Activated T-cell treated with anti-CD3 and anti-CD28 coated beads, Interleukin-2, amount 50 U/mL, for 4 hours (primary cell): ENCODE measurements around the gene HEBP1. TPM values are rescaled to one million over a fixed set of nuclear protein-coding genes. Genes with fewer than 3 reads are reported as not detected.

Source experiments
- ATAC-seq, 2 donors: fragments of 200-7000 bp; cut with Tn5 transposase; one replicate each; pipeline ENCODE4 v1.10.0; 2021
- DNase-seq: peaks from one replicate; pipeline ENCODE4 v3.0.0-alpha.2; 2020
- H3K27me3 Mint-ChIP-seq: one replicate; pipeline ENCODE4 v1.8.0; 2021; ENCODE audit warnings: low read depth, mixed read lengths
- H3K36me3 Mint-ChIP-seq: one replicate; pipeline ENCODE4 v1.8.0; 2022; ENCODE audit warnings: mixed read lengths; ENCODE audit not compliant: insufficient read depth
- H3K4me1 Mint-ChIP-seq: one replicate; pipeline ENCODE4 v1.8.0; 2021; ENCODE audit warnings: low read depth, mixed read lengths
- H3K4me3 Mint-ChIP-seq: one replicate; pipeline ENCODE4 v1.8.0; 2021; ENCODE audit warnings: mild to moderate bottlenecking, moderate library complexity, mixed read lengths
- H3K9me3 Mint-ChIP-seq: one replicate; pipeline ENCODE4 v1.8.0; 2021; ENCODE audit warnings: mixed read lengths
- total RNA-seq, 3 donors: library from RNA; stranded (reverse); gene quantifications; one replicate each; pipeline ENCODE4 v1.2.1, GENCODE V29; 2021

Gene HEBP1
- total RNA-seq, 3 donors from 2014 or later: 9.0 to 10.6 (median 10.3) TPM

GRCh38 chr12:13004361-13004760 lies 4.3 kb upstream of the HEBP1 start:
- H3K4me3 Mint-ChIP-seq: no peak overlapping the region
- H3K27me3 Mint-ChIP-seq: peaks cover 2% of the 10 kb centered on the region
- peaks cover 12% of the 10 kb centered on the region for H3K4me1 Mint-ChIP-seq
- ATAC-seq: no peak
- H3K36me3 Mint-ChIP-seq: no peaks in the 10 kb centered on the region
- DNase-seq: no peak
- H3K9me3 Mint-ChIP-seq: no peaks in the 10 kb centered on the region

- H3K9me3 Mint-ChIP-seq: no peaks in the 10 kb centered on the region
Measured at GRCh38 chr12:13002301-13003097, 2.4 kb upstream of the HEBP1 start.

GRCh38 chr12:13001775-13002040 lies 1.6 kb upstream of the HEBP1 start:
- H3K4me1 Mint-ChIP-seq: peaks cover 27% of the 10 kb centered on the region
- peak overlapping the region; percentile 78 for H3K4me3 Mint-ChIP-seq
- no peaks in the 10 kb centered on the region for H3K36me3 Mint-ChIP-seq
- H3K27me3 Mint-ChIP-seq: peaks cover 2% of the 10 kb centered on the region
- no peaks in the 10 kb centered on the region for H3K9me3 Mint-ChIP-seq
- DNase-seq (no peak), ATAC-seq (no peak)

More at GRCh38 chr12:13002301-13003097, 2.4 kb upstream of the HEBP1 start:
- DNase-seq (no peak), ATAC-seq (no peak)
- peak overlapping the region; percentile 78 for H3K4me3 Mint-ChIP-seq
- peaks cover 24% of the 10 kb centered on the region for H3K4me1 Mint-ChIP-seq
- no peaks in the 10 kb centered on the region for H3K36me3 Mint-ChIP-seq
- peaks cover 2% of the 10 kb centered on the region for H3K27me3 Mint-ChIP-seq

- Mint-ChIP-seq H3K4me1 (peaks cover 27% of the 10 kb centered on the region), H3K27me3 (peaks cover 2% of the 10 kb centered on the region), H3K9me3 (no peaks in the 10 kb centered on the region), H3K4me3 (peak overlapping the region; percentile 82), H3K36me3 (no peaks in the 10 kb centered on the region)
- DNase-seq (peak; percentile 17), ATAC-seq (peak; percentile 15 to 32)
Measured at GRCh38 chr12:13000925-13001774, 1.1 kb upstream of the HEBP1 start.

GRCh38 chr12:13000616-13000924 lies 505 bp upstream of the HEBP1 start:
- ATAC-seq: peak; percentile 26 to 39
- no peaks in the 10 kb centered on the region for H3K36me3 Mint-ChIP-seq

GRCh38 chr12:12999271-12999958 lies 650 bp downstream of the HEBP1 start:
- DNase-seq (no peak), ATAC-seq (peak in 1 of 2 donors; percentile 12)
- Mint-ChIP-seq H3K36me3 (no peaks in the 10 kb centered on the region), H3K27me3 (no peaks in the 10 kb centered on the region), H3K4me1 (peaks cover 27% of the 10 kb centered on the region), H3K9me3 (no peaks in the 10 kb centered on the region), H3K4me3 (peak overlapping the region; percentile 82)

More at GRCh38 chr12:13000616-13000924, 505 bp upstream of the HEBP1 start:
- Mint-ChIP-seq H3K4me1 (peaks cover 27% of the 10 kb centered on the region), H3K9me3 (no peaks in the 10 kb centered on the region), H3K27me3 (peaks cover 2% of the 10 kb centered on the region), H3K4me3 (peak overlapping the region; percentile 82)
- no peak for DNase-seq

GRCh38 chr12:12998248-12998647 lies 1.8 kb downstream of the HEBP1 start:
- peaks cover 2% of the 10 kb centered on the region for H3K36me3 Mint-ChIP-seq
- H3K4me1 Mint-ChIP-seq: peaks cover 27% of the 10 kb centered on the region
- H3K27me3 Mint-ChIP-seq: no peaks in the 10 kb centered on the region
- ATAC-seq (no peak), DNase-seq (no peak)
- no peaks in the 10 kb centered on the region for H3K9me3 Mint-ChIP-seq
- no peak overlapping the region for H3K4me3 Mint-ChIP-seq

GRCh38 chr12:12997734-12998133 lies 2.3 kb downstream of the HEBP1 start:
- ATAC-seq (no peak), DNase-seq (no peak)
- H3K9me3 Mint-ChIP-seq: no peaks in the 10 kb centered on the region
- no peak overlapping the region for H3K4me3 Mint-ChIP-seq
- H3K27me3 Mint-ChIP-seq: no peaks in the 10 kb centered on the region
- peaks cover 2% of the 10 kb centered on the region for H3K36me3 Mint-ChIP-seq
- H3K4me1 Mint-ChIP-seq: peaks cover 30% of the 10 kb centered on the region

GRCh38 chr12:12997156-12997555 lies 2.9 kb downstream of the HEBP1 start:
- Mint-ChIP-seq H3K27me3 (no peaks in the 10 kb centered on the region), H3K4me1 (peaks cover 32% of the 10 kb centered on the region), H3K4me3 (no peak overlapping the region), H3K9me3 (no peaks in the 10 kb centered on the region), H3K36me3 (peaks cover 2% of the 10 kb centered on the region)
- DNase-seq: no peak
- ATAC-seq: no peak

GRCh38 chr12:12996209-12996608 lies 3.9 kb downstream of the HEBP1 start:
- H3K4me3 Mint-ChIP-seq: no peak overlapping the region
- no peak for ATAC-seq

GRCh38 chr12:12995088-12995487 lies 5.0 kb downstream of the HEBP1 start:
- no peaks in the 10 kb centered on the region for H3K27me3 Mint-ChIP-seq
- no peaks in the 10 kb centered on the region for H3K9me3 Mint-ChIP-seq
- ATAC-seq: no peak
- H3K4me1 Mint-ChIP-seq: peaks cover 26% of the 10 kb centered on the region
- no peak overlapping the region for H3K4me3 Mint-ChIP-seq
- peaks cover 2% of the 10 kb centered on the region for H3K36me3 Mint-ChIP-seq
- no peak for DNase-seq

More at GRCh38 chr12:12996209-12996608, 3.9 kb downstream of the HEBP1 start:
- peaks cover 28% of the 10 kb centered on the region for H3K4me1 Mint-ChIP-seq
- no peaks in the 10 kb centered on the region for H3K9me3 Mint-ChIP-seq
- no peaks in the 10 kb centered on the region for H3K27me3 Mint-ChIP-seq
- peaks cover 2% of the 10 kb centered on the region for H3K36me3 Mint-ChIP-seq
- no peak for DNase-seq

- no peak for DNase-seq
Measured at GRCh38 chr12:12993367-12993766, 6.7 kb downstream of the HEBP1 start.

GRCh38 chr12:12992418-12993130 lies 7.5 kb downstream of the HEBP1 start:
- no peaks in the 10 kb centered on the region for H3K27me3 Mint-ChIP-seq
- H3K36me3 Mint-ChIP-seq: peaks cover 4% of the 10 kb centered on the region
- no peak overlapping the region for H3K4me3 Mint-ChIP-seq
- DNase-seq: no peak
- no peaks in the 10 kb centered on the region for H3K9me3 Mint-ChIP-seq
- no peak for ATAC-seq
- peaks cover 9% of the 10 kb centered on the region for H3K4me1 Mint-ChIP-seq

More at GRCh38 chr12:12993367-12993766, 6.7 kb downstream of the HEBP1 start:
- Mint-ChIP-seq H3K4me3 (no peak overlapping the region), H3K27me3 (no peaks in the 10 kb centered on the region), H3K9me3 (no peaks in the 10 kb centered on the region), H3K36me3 (peaks cover 4% of the 10 kb centered on the region), H3K4me1 (peaks cover 13% of the 10 kb centered on the region)
- ATAC-seq: no peak
